PC-3 (cell line): ENCODE data around the gene GLS. TPM values are rescaled to one million over a fixed set of nuclear protein-coding genes. Genes with fewer than 3 reads are reported as not detected.

Source experiments
- ATAC-seq: fragments of 200-7000 bp; cut with Tn5 transposase; 2 replicates; pipeline ENCODE4 v1.9.1; 2020; ENCODE audit warnings: mild to moderate bottlenecking, moderate library complexity
- BruUV-seq: library from RNA; stranded (reverse); fragments of 400-500 nt; replicated peaks from 2 replicates; lab custom pipeline; 2021; lab: Mats Ljungman, UMichigan
- CTCF ChIA-PET: fragments of 300-600 bp; sonication (Branson Sonifier 250); formaldehyde crosslinking; loops from one replicate; lab custom pipeline; 2022; ENCODE audit warnings: antibody characterized with exemption; lab: Charles Lee
- POLR2A ChIA-PET: fragments of 300-600 bp; sonication (Branson Sonifier 250); formaldehyde crosslinking; loops from one replicate; lab custom pipeline; 2022; ENCODE audit warnings: antibody characterized with exemption; ENCODE audit not compliant: unreplicated experiment; lab: Charles Lee
- DNase-seq: peaks from one replicate; pipeline ENCODE4 v3.0.0-alpha.2; 2015
- H2AFZ ChIP-seq: fragments of 300-600 bp; sonication (generic); 2 replicates; pipeline ENCODE4 v1.6.0; 2016; ENCODE audit warnings: antibody characterized with exemption, low read length
- H3F3A ChIP-seq: fragments of 300-600 bp; sonication (generic); one replicate; pipeline ENCODE4 v1.6.0; 2017; ENCODE audit warnings: antibody characterized with exemption, low read length, control low read depth, mild to moderate bottlenecking; ENCODE audit not compliant: unreplicated experiment
- H3K27ac ChIP-seq: fragments of 300-600 bp; sonication (generic); 2 replicates; pipeline ENCODE4 v1.5.1; 2016; ENCODE audit warnings: mild to moderate bottlenecking, low read length
- H3K27me3 ChIP-seq: fragments of 300-600 bp; sonication (generic); 2 replicates; pipeline ENCODE4 v1.6.1; 2016; ENCODE audit warnings: low read length, mixed read lengths
- H3K36me3 ChIP-seq: fragments of 300-600 bp; sonication (generic); 2 replicates; pipeline ENCODE4 v1.6.1; 2016; ENCODE audit warnings: low read depth, mixed run types, low read length, mixed read lengths
- H3K4me1 ChIP-seq: fragments of 300-600 bp; sonication (generic); 2 replicates; pipeline ENCODE4 v1.5.1; 2016; ENCODE audit warnings: low read length; ENCODE audit not compliant: insufficient read depth
- H3K4me2 ChIP-seq: fragments of 300-600 bp; sonication (generic); 2 replicates; pipeline ENCODE4 v1.6.0; 2016; ENCODE audit warnings: low read length
- H3K4me3 ChIP-seq: fragments of 300-600 bp; sonication (generic); 2 replicates; pipeline ENCODE4 v1.5.1; 2016; ENCODE audit warnings: mild to moderate bottlenecking, low read length, mixed read lengths
- H3K79me2 ChIP-seq: fragments of 300-600 bp; sonication (generic); 2 replicates; pipeline ENCODE4 v1.6.1; 2017; ENCODE audit warnings: low read length, mixed read lengths
- H3K9ac ChIP-seq: fragments of 300-600 bp; sonication (generic); 2 replicates; pipeline ENCODE4 v1.6.0; 2016; ENCODE audit warnings: mild to moderate bottlenecking, low read length
- H3K9me2 ChIP-seq: fragments of 300-600 bp; sonication (generic); replicated peaks from 2 replicates; pipeline ENCODE4 v1.6.1; 2016; ENCODE audit warnings: mixed run types, low read length, mixed read lengths
- H3K9me3 ChIP-seq: fragments of 300-600 bp; sonication (generic); 2 replicates; pipeline ENCODE4 v1.6.1; 2016; ENCODE audit warnings: low read length, mixed read lengths
- H4K20me1 ChIP-seq: fragments of 300-600 bp; sonication (generic); 2 replicates; pipeline ENCODE4 v1.6.1; 2016; ENCODE audit warnings: low read length, mixed read lengths
- CTCF ChIP-seq: fragments of 300-600 bp; sonication (generic); conservative IDR thresholded peaks from 2 replicates; pipeline ENCODE4 v1.5.1; 2017; ENCODE audit warnings: antibody characterized with exemption, low read depth, mild to moderate bottlenecking, low read length
- EZH2 ChIP-seq: fragments of 300-600 bp; sonication (generic); IDR thresholded peaks from one replicate; pipeline ENCODE4 v1.6.1; 2017; ENCODE audit warnings: antibody characterized with exemption, mild to moderate bottlenecking, low read length; ENCODE audit not compliant: unreplicated experiment
- EZH2phosphoT487 ChIP-seq: fragments of 300-600 bp; sonication (generic); IDR thresholded peaks from 2 replicates; pipeline ENCODE4 v1.6.1; 2018; ENCODE audit warnings: mild to moderate bottlenecking, antibody characterized with exemption, low read length, borderline replicate concordance
- intact Hi-C: fragments of 100-400 bp; cut with micrococcal nuclease; formaldehyde crosslinking; loops from 2 replicates; pipeline ENCODE4 v1.9.0; 2023
- total RNA-seq: library from RNA; depleted of rRNA; stranded (reverse); fragments of >200 nt; gene quantifications from 2 replicates; pipeline ENCODE4 v1.2.3, GENCODE V29; 2014

GLS gene
- total RNA-seq, 1 experiment from 2014 or later = 67.4 TPM

- H3K4me2 ChIP-seq = peak overlapping the region; percentile 19
- intact Hi-C loops = loop anchor here (5.0 kb wide), 2 partner anchors 33 to 1618 kb away; no protein-coding TSS in a partner anchor
- ChIA-PET POLR2A (no interaction called here), CTCF (no interaction called here)
- no peaks in the 10 kb centered on the region for H3K79me2 ChIP-seq
- H3K9ac ChIP-seq = no peak overlapping the region
- no peaks in the 10 kb centered on the region for H3K36me3 ChIP-seq
- H3K9me2 ChIP-seq = no peaks in the 10 kb centered on the region
- DNase-seq (no peak), ATAC-seq (no peak)
- BruUV-seq = no TSS peak
- no peak overlapping the region for H2AFZ ChIP-seq
- no peaks in the 10 kb centered on the region for H4K20me1 ChIP-seq
- H3K4me3 ChIP-seq = no peak overlapping the region
- no peaks in the 10 kb centered on the region for H3K9me3 ChIP-seq
- TF ChIP-seq CTCF (no peak), EZH2 (no peak), EZH2phosphoT487 (no peak)
- H3K27me3 ChIP-seq = no peaks in the 10 kb centered on the region
- H3F3A ChIP-seq = peaks cover 16% of the 10 kb centered on the region
- H3K27ac ChIP-seq = peak overlapping the region; percentile 99
- peaks cover 95% of the 10 kb centered on the region for H3K4me1 ChIP-seq
These were observed 40.0 kb upstream of the GLS start for GRCh38 chr2:190840569-190841172.

GRCh38 chr2:190841707-190842505 lies 38.7 kb upstream of the GLS start:
- H3K36me3 ChIP-seq = no peaks in the 10 kb centered on the region
- DNase-seq = peak; percentile 33
- H3K9ac ChIP-seq = no peak overlapping the region
- H3K9me3 ChIP-seq = no peaks in the 10 kb centered on the region
- no peaks in the 10 kb centered on the region for H3K9me2 ChIP-seq
- TF ChIP-seq EZH2phosphoT487 (no peak), EZH2 (no peak), CTCF (no peak)
- H3K27me3 ChIP-seq = no peaks in the 10 kb centered on the region
- no peaks in the 10 kb centered on the region for H4K20me1 ChIP-seq
- no peak for ATAC-seq
- intact Hi-C loops = loop anchor here (5.0 kb wide), 2 partner anchors 35 to 1620 kb away; no protein-coding TSS in a partner anchor
- peaks cover 95% of the 10 kb centered on the region for H3K4me1 ChIP-seq
- no peak overlapping the region for H2AFZ ChIP-seq
- H3K79me2 ChIP-seq = no peaks in the 10 kb centered on the region
- H3K4me2 ChIP-seq = 0 out of 2 replicates have a peak overlapping the region, but pooled peaks have one; percentile 91
- H3K4me3 ChIP-seq = no peak overlapping the region
- peaks cover 11% of the 10 kb centered on the region for H3F3A ChIP-seq
- POLR2A ChIA-PET = no interaction called here
- H3K27ac ChIP-seq = peak overlapping the region; percentile 99
- no TSS peak for BruUV-seq
- CTCF ChIA-PET = no interaction called here
